GF-D8 (cell line): ENCODE results near the gene MACROD2.
"Not testable (repeated sequence)": the region's sequence is repeated elsewhere in the genome, so short reads cannot be mapped to it uniquely, and the experiment has no call there.

Experiments used
- DNase-seq: peaks from one replicate; lab custom pipeline; 2025; lab: John Stamatoyannopoulos, UW

The MACROD2 gene

GRCh38 chr20:14955399-14955798 lies 960.1 kb downstream of the MACROD2 start:
- no peak for DNase-seq

GRCh38 chr20:14956026-14956425 lies 960.7 kb downstream of the MACROD2 start:
- no peak for DNase-seq

GRCh38 chr20:14956538-14956937 lies 961.2 kb downstream of the MACROD2 start:
- DNase-seq = no peak

- DNase-seq = no peak
Measured at GRCh38 chr20:14957402-14957801, 962.1 kb downstream of the MACROD2 start.

GRCh38 chr20:14958626-14959025 lies 963.3 kb downstream of the MACROD2 start:
- DNase-seq = no peak

- DNase-seq = no peak
Measured at GRCh38 chr20:14959506-14960475, 964.5 kb downstream of the MACROD2 start.

GRCh38 chr20:14960831-14961230 lies 965.5 kb downstream of the MACROD2 start:
- DNase-seq = no peak

GRCh38 chr20:14963262-14963663 lies 967.9 kb downstream of the MACROD2 start:
- DNase-seq = no peak

GRCh38 chr20:14966203-14966602 lies 970.9 kb downstream of the MACROD2 start:
- DNase-seq = no peak

- no peak for DNase-seq
Measured at GRCh38 chr20:14966808-14967207, 971.5 kb downstream of the MACROD2 start.

- no peak for DNase-seq
Measured at GRCh38 chr20:14972256-14972655, 976.9 kb downstream of the MACROD2 start.

- no peak for DNase-seq
Measured at GRCh38 chr20:14972690-14973089, 977.4 kb downstream of the MACROD2 start.

GRCh38 chr20:14979453-14979986 lies 984.2 kb downstream of the MACROD2 start:
- DNase-seq = no peak

GRCh38 chr20:14981486-14981885 lies 986.2 kb downstream of the MACROD2 start:
- DNase-seq = not testable (repeated sequence)

GRCh38 chr20:14982324-14982723 lies 987.0 kb downstream of the MACROD2 start:
- not testable (repeated sequence) for DNase-seq

- DNase-seq = no peak
Measured at GRCh38 chr20:14984305-14984704, 989.0 kb downstream of the MACROD2 start.

GRCh38 chr20:14984768-14985622 lies 989.7 kb downstream of the MACROD2 start:
- no peak for DNase-seq

- DNase-seq = no peak
Measured at GRCh38 chr20:14986026-14986655, 990.8 kb downstream of the MACROD2 start.

GRCh38 chr20:14986656-14987055 lies 991.3 kb downstream of the MACROD2 start:
- no peak for DNase-seq

GRCh38 chr20:14989535-14990290 lies 994.4 kb downstream of the MACROD2 start:
- no peak for DNase-seq

GRCh38 chr20:14991023-14991422 lies 995.7 kb downstream of the MACROD2 start:
- no peak for DNase-seq
